Nephron (organoid): ENCODE measurements around the gene SLC22A3.
A peak's percentile ranks its signal among the peaks of the same experiment; 100 is the strongest.

Source experiments
- H3K27ac Mint-ChIP-seq, 3 experiments: 2 replicates each; pipeline ENCODE4 v1.8.0; 2020; ENCODE audit warnings: mixed read lengths in 3 of 3, mild to moderate bottlenecking in 2 of 3, moderate library complexity in 1 of 3
- H3K27me3 Mint-ChIP-seq: 2 replicates; pipeline ENCODE4 v1.8.0; 2021; ENCODE audit warnings: low read depth, mild to moderate bottlenecking, moderate library complexity, mixed read lengths
- H3K36me3 Mint-ChIP-seq: 2 replicates; pipeline ENCODE4 v1.8.0; 2020; ENCODE audit warnings: low read depth, mixed read lengths
- H3K4me1 Mint-ChIP-seq: 2 replicates; pipeline ENCODE4 v1.8.0; 2020; ENCODE audit warnings: mixed read lengths
- H3K4me3 Mint-ChIP-seq, 3 experiments: 2 replicates each; pipeline ENCODE4 v1.8.0; 2020; ENCODE audit warnings: mild to moderate bottlenecking in 3 of 3, mixed read lengths in 3 of 3, moderate library complexity in 2 of 3
- H3K9me3 Mint-ChIP-seq: 2 replicates; pipeline ENCODE4 v1.8.0; 2020; ENCODE audit warnings: mixed read lengths
- CTCF ChIP-seq, 3 experiments: fragments of 200-600 bp; sonication (generic); IDR thresholded peaks; one replicate each; pipeline ENCODE4 v1.5.0; 2021; ENCODE audit warnings: antibody characterized with exemption in 3 of 3; ENCODE audit not compliant: unreplicated experiment in 3 of 3

SLC22A3 gene

GRCh38 chr6:160337991-160338390 lies 10.2 kb upstream of the SLC22A3 start:
- Mint-ChIP-seq H3K27ac (no peak overlapping the region), H3K4me1 (no peaks in the 10 kb centered on the region), H3K4me3 (no peak overlapping the region), H3K9me3 (no peaks in the 10 kb centered on the region), H3K36me3 (no peaks in the 10 kb centered on the region), H3K27me3 (peaks cover 14% of the 10 kb centered on the region)
- TF ChIP-seq CTCF (IDR thresholded peaks at IDR 0.05; ENCODE audit: unreplicated experiment in 3 of 3): no peak

- H3K27ac Mint-ChIP-seq: no peak overlapping the region
- H3K36me3 Mint-ChIP-seq: no peaks in the 10 kb centered on the region
- TF ChIP-seq CTCF (IDR thresholded peaks at IDR 0.05; ENCODE audit: unreplicated experiment in 3 of 3): no peak
- H3K4me3 Mint-ChIP-seq: no peak overlapping the region
- H3K9me3 Mint-ChIP-seq: no peaks in the 10 kb centered on the region
- H3K27me3 Mint-ChIP-seq: peaks cover 37% of the 10 kb centered on the region
- no peaks in the 10 kb centered on the region for H3K4me1 Mint-ChIP-seq
These were observed 5.0 kb upstream of the SLC22A3 start for GRCh38 chr6:160343144-160343543.

- peaks cover 4% of the 10 kb centered on the region for H3K4me1 Mint-ChIP-seq
- no peak overlapping the region for H3K4me3 Mint-ChIP-seq
- no peaks in the 10 kb centered on the region for H3K9me3 Mint-ChIP-seq
- no peak for TF ChIP-seq CTCF (IDR thresholded peaks at IDR 0.05; ENCODE audit: unreplicated experiment in 3 of 3)
- no peak overlapping the region for H3K27ac Mint-ChIP-seq
- H3K36me3 Mint-ChIP-seq: no peaks in the 10 kb centered on the region
- peaks cover 40% of the 10 kb centered on the region for H3K27me3 Mint-ChIP-seq
These were observed 3.9 kb upstream of the SLC22A3 start for GRCh38 chr6:160344271-160344670.

- Mint-ChIP-seq H3K4me1 (peaks cover 32% of the 10 kb centered on the region), H3K27me3 (peaks cover 71% of the 10 kb centered on the region), H3K27ac (peak overlapping the region in 1 of 3 experiments; percentile 41), H3K36me3 (no peaks in the 10 kb centered on the region), H3K4me3 (peak overlapping the region; percentile 53 to 78 (median 77)), H3K9me3 (no peaks in the 10 kb centered on the region)
- TF ChIP-seq CTCF (IDR thresholded peaks at IDR 0.05; ENCODE audit: unreplicated experiment in 3 of 3): no peak
These were observed 637 bp upstream of the SLC22A3 start for GRCh38 chr6:160347259-160348222.

GRCh38 chr6:160349020-160349441 lies 853 bp downstream of the SLC22A3 start:
- peak overlapping the region; percentile 79 to 87 (median 84) for H3K4me3 Mint-ChIP-seq
- H3K27me3 Mint-ChIP-seq: peaks cover 83% of the 10 kb centered on the region
- H3K9me3 Mint-ChIP-seq: no peaks in the 10 kb centered on the region
- no peaks in the 10 kb centered on the region for H3K36me3 Mint-ChIP-seq
- no peak for TF ChIP-seq CTCF (IDR thresholded peaks at IDR 0.05; ENCODE audit: unreplicated experiment in 3 of 3)
- peak overlapping the region; percentile 52 to 54 (median 53) for H3K27ac Mint-ChIP-seq
- peaks cover 37% of the 10 kb centered on the region for H3K4me1 Mint-ChIP-seq
